NT2/D1 (cell line): Measurements from ENCODE around the gene BDKRB1.

Source experiments
- DNase-seq: peaks from one replicate; pipeline ENCODE4 v3.0.0-alpha.2; 2011; ENCODE audit warnings: low read depth, low spot score
- H3K27me3 ChIP-seq: 2 replicates; pipeline ENCODE4 v1.6.0; 2011; ENCODE audit warnings: mild to moderate bottlenecking; ENCODE audit not compliant: insufficient read length, insufficient read depth
- H3K36me3 ChIP-seq: 2 replicates; pipeline ENCODE4 v1.6.1; 2011; ENCODE audit warnings: mild to moderate bottlenecking, low read length, mixed read lengths; ENCODE audit not compliant: insufficient read depth, insufficient read length
- H3K4me1 ChIP-seq: 2 replicates; pipeline ENCODE4 v1.5.1; 2011; ENCODE audit not compliant: insufficient read depth, insufficient read length
- H3K4me3 ChIP-seq: 2 replicates; pipeline ENCODE4 v1.5.1; 2011; ENCODE audit warnings: low read depth; ENCODE audit not compliant: insufficient read length
- H3K9ac ChIP-seq: 2 replicates; pipeline ENCODE4 v1.6.0; 2011; ENCODE audit warnings: low read depth; ENCODE audit not compliant: insufficient read length
- H3K9me3 ChIP-seq: 2 replicates; pipeline ENCODE4 v1.5.1; 2011; ENCODE audit warnings: mild to moderate bottlenecking, low read length; ENCODE audit not compliant: insufficient read depth
- SUZ12 ChIP-seq: IDR thresholded peaks from 2 replicates; pipeline ENCODE4 v1.6.1; 2011; ENCODE audit not compliant: insufficient read length, insufficient read depth; ENCODE audit errors: extremely low read depth
- YY1 ChIP-seq: IDR thresholded peaks from 2 replicates; pipeline ENCODE4 v1.6.1; 2011; ENCODE audit not compliant: insufficient read length, insufficient read depth
- ZNF274 ChIP-seq: IDR thresholded peaks from 2 replicates; pipeline ENCODE4 v1.6.1; 2011; ENCODE audit warnings: mild to moderate bottlenecking, low read depth, low read length

The BDKRB1 gene

GRCh38 chr14:96255501-96256366, at the start of gene BDKRB1:
TSS of gene BDKRB1 (plus strand) at chr14:96256210. CDS start at chr14:96263683, 7,473 bp downstream.
- H3K9me3 ChIP-seq, result no peaks in the 10 kb centered on the region; the same call in 1 of the 2 replicates
- H3K9ac ChIP-seq, result no peak within 1 kb of the TSS
- H3K4me3 ChIP-seq, result no peak within 1 kb of the TSS
- TF ChIP-seq SUZ12 (no peak), ZNF274 (no peak), YY1 (no peak)
- no peak for DNase-seq
- H3K27me3 ChIP-seq, result no peaks in the 10 kb centered on the region
- H3K36me3 ChIP-seq, result no peaks in the 10 kb centered on the region
- peaks cover 10% of the 10 kb centered on the region for H3K4me1 ChIP-seq

DNA sequence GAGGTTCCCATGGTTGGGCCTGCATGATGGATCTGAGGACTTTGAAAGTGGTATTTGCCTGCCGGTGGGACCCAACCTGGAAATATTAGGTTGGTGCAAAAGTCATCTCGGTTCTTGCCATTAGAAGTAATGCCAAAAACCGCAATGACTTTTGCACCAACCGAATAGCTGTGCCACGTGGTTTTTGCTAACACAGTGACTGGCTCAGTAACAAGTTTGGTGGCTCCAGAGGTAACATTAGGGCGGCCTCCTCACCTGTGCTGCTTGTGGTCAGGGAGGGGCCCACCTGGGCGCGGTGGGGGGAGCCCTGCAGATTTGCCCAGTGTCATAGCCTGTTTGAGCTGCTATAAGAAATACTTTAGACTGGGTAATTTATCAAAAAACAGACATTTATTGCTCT, 49.5 kb upstream of the BDKRB1 start:
- no peaks in the 10 kb centered on the region for H3K36me3 ChIP-seq
- H3K4me3 ChIP-seq, result no peak overlapping the region
- DNase-seq, result no peak
- H3K4me1 ChIP-seq, result peaks cover 2% of the 10 kb centered on the region
- H3K9me3 ChIP-seq, result no peaks in the 10 kb centered on the region; the same call in 1 of the 2 replicates
- H3K9ac ChIP-seq, result no peak overlapping the region
- peaks cover 7% of the 10 kb centered on the region for H3K27me3 ChIP-seq
- no peak for TF ChIP-seq ZNF274

DNA sequence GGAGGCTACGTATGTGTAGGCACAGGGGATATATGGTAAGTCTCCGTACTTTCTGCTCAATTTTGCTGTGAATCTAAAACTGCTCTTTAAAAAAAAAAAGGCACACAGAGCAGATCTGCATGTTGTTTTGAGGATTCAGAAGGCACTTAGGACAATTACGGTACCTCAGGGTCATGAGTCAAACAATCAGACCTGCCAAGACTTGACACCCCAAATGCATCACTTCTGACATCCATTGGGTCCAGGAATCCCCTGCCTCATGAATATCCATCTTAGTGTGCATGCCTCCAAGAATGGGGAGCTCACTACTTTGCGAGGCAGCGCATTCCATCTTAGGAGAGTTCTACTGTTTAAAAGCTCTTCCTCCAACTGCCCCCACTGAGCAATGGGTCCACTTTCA, 48.3 kb upstream of the BDKRB1 start:
- no peak overlapping the region for H3K9ac ChIP-seq
- peaks cover 9% of the 10 kb centered on the region; the same call in 1 of the 2 replicates for H3K9me3 ChIP-seq
- DNase-seq, result no peak
- peaks cover 7% of the 10 kb centered on the region for H3K27me3 ChIP-seq
- peaks cover 2% of the 10 kb centered on the region for H3K4me1 ChIP-seq
- no peak overlapping the region for H3K4me3 ChIP-seq
- no peaks in the 10 kb centered on the region for H3K36me3 ChIP-seq
- TF ChIP-seq ZNF274 (no peak), SUZ12 (no peak), YY1 (no peak)

DNA sequence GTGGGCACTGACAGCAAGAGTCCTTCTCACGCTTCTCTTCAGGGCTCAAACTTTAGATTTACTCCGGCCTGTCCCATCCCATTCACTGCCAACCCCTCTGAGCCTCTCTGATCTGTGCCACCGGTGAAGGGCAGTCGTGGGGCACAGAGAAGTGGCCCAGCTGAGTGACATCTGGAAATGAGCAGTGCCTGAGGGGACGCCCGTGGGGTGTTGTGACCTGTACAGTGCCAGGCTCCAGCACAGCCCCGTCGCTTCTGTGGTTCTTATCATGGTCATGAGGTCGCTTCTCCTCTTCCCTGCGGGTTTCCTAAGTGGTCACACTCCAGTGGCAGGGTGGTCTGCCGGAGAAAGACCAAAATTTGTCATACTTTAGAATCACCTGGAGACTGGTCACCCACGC, 47.3 kb upstream of the BDKRB1 start:
- Histone ChIP-seq H3K4me3 (no peak overlapping the region), H3K27me3 (peaks cover 2% of the 10 kb centered on the region), H3K9ac (no peak overlapping the region), H3K4me1 (peaks cover 2% of the 10 kb centered on the region), H3K9me3 (peaks cover 9% of the 10 kb centered on the region; the same call in 1 of the 2 replicates), H3K36me3 (no peaks in the 10 kb centered on the region)
- no peak for DNase-seq
- TF ChIP-seq ZNF274 (no peak), YY1 (no peak), SUZ12 (no peak)

- no peak overlapping the region for H3K9ac ChIP-seq
- no peak for DNase-seq
- H3K4me3 ChIP-seq, result no peak overlapping the region
- peaks cover 9% of the 10 kb centered on the region; the same call in 1 of the 2 replicates for H3K9me3 ChIP-seq
- H3K27me3 ChIP-seq, result no peaks in the 10 kb centered on the region
- TF ChIP-seq ZNF274, result no peak
- no peak for TF ChIP-seq SUZ12
- TF ChIP-seq YY1, result no peak
- H3K4me1 ChIP-seq, result no peaks in the 10 kb centered on the region
- no peaks in the 10 kb centered on the region for H3K36me3 ChIP-seq
These were observed 43.9 kb upstream of the BDKRB1 start for GRCh38 chr14:96212140-96212539.

DNA sequence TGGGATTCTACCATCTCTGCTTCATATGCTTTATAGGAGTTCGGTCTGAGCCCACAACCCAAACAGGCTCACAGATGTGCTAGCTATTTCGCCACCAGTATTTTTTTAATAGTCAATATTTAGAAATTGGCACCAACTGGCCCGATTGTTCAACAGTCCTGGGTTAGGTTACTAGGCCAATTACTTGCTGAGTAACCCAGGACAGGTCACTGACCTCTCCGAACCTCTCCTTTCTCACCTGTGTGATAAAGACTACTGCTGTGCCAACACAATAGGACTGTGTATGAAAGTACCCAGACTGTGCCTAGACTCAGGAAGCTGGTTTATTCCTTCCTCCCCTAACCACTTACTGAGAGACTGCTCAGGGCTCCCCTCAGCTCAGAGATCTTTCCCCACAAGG, 43.1 kb upstream of the BDKRB1 start:
- Histone ChIP-seq H3K9ac (no peak overlapping the region), H3K4me3 (no peak overlapping the region), H3K27me3 (no peaks in the 10 kb centered on the region), H3K36me3 (no peaks in the 10 kb centered on the region), H3K9me3 (peaks cover 9% of the 10 kb centered on the region; the same call in 1 of the 2 replicates), H3K4me1 (no peaks in the 10 kb centered on the region)
- no peak for DNase-seq
- TF ChIP-seq ZNF274 (no peak), SUZ12 (no peak), YY1 (no peak)

GRCh38 chr14:96213871-96214465, 42.0 kb upstream of the BDKRB1 start:
- no peak for DNase-seq
- H3K27me3 ChIP-seq, result no peaks in the 10 kb centered on the region
- H3K36me3 ChIP-seq, result no peaks in the 10 kb centered on the region
- TF ChIP-seq ZNF274, result no peak
- no peak for TF ChIP-seq YY1
- no peak for TF ChIP-seq SUZ12
- peaks cover 9% of the 10 kb centered on the region; the same call in 1 of the 2 replicates for H3K9me3 ChIP-seq
- no peaks in the 10 kb centered on the region for H3K4me1 ChIP-seq
- H3K4me3 ChIP-seq, result no peak overlapping the region
- H3K9ac ChIP-seq, result no peak overlapping the region
